Esophagus squamous epithelium (tissue), 5 donors: ENCODE results near the gene ANKRD44. TPM values are rescaled to one million over a fixed set of nuclear protein-coding genes. Genes with fewer than 3 reads are reported as not detected.

ENCODE experiments used
- DNase-seq: peaks from one replicate; lab custom pipeline; 2025; lab: John Stamatoyannopoulos, UW
- H3K27ac ChIP-seq, 4 donors: fragments of 200-600 bp; sonication (generic); one replicate each; pipeline ENCODE4 v1.5.1; 2016 to 2019; ENCODE audit warnings: mild to moderate bottlenecking in 1 of 4
- H3K27me3 ChIP-seq, 4 donors: fragments of 200-600 bp; sonication (generic); 1 replicate in 3 of 4; 2 replicates in 1 of 4; pipeline versions ENCODE4 v1.5.1 to v1.6.0; 2017 to 2021; ENCODE audit warnings: antibody characterized with exemption in 1 of 4
- H3K36me3 ChIP-seq, 3 donors: fragments of 200-600 bp; sonication (generic); one replicate each; pipeline ENCODE4 v1.5.1; 2016 to 2019
- H3K4me1 ChIP-seq, 3 donors: fragments of 200-600 bp; sonication (generic); one replicate each; pipeline ENCODE4 v1.5.1; 2017 to 2019
- H3K4me3 ChIP-seq, 4 donors: fragments of 200-600 bp; sonication (generic); 1 replicate in 3 of 4; 2 replicates in 1 of 4; pipeline ENCODE4 v1.5.1; 2016 to 2019; ENCODE audit warnings: mild to moderate bottlenecking in 2 of 4, moderate library complexity in 1 of 4
- H3K9me3 ChIP-seq, 3 donors: fragments of 200-600 bp; sonication (generic); one replicate each; pipeline ENCODE4 v1.5.1; 2016 to 2019
- POLR2A ChIP-seq, 4 donors: fragments of 450-650 bp; IDR thresholded peaks; one replicate each; pipeline ENCODE4 v1.6.1; 2017; ENCODE audit warnings: antibody characterized with exemption in 4 of 4, mild to moderate bottlenecking in 4 of 4, moderate library complexity in 3 of 4
- WGBS, 2 donors: methylation state at CpG; one replicate each; pipeline ENCODE4 v1.1.5; 2018; 5-methylcytosine and 5-hydroxymethylcytosine counted together
- intact Hi-C: fragments of 100-400 bp; cut with DNase I; formaldehyde crosslinking; loops from one replicate; pipeline ENCODE4 v1.15.0; 2022
- total RNA-seq, 4 donors: library from RNA; depleted of rRNA; stranded (reverse); fragments of >200 nt; gene quantifications; one replicate each; pipeline ENCODE4 v1.1.0, GENCODE V29; 2016
- TF ChIP-seq, protein P1 (sequence below), 6 experiments: fragments of 450-650 bp in 4 of 6; fragments of 200-600 bp in 2 of 6; sonication (generic) in 2 of 6; IDR thresholded peaks; one replicate each; pipeline ENCODE4 v1.5.1; 2016 to 2019; ENCODE audit warnings: antibody characterized with exemption in 6 of 6, mild to moderate bottlenecking in 4 of 6, moderate library complexity in 4 of 6
- donor health status: DM: yes; HTN: yes; CAD: no.

The ANKRD44 gene
- total RNA-seq, 4 donors from 2014 or later: 4.5 to 54.0 (median 11.4) TPM

- 65 to 81% methylated on average over 1 of the region's 1 CpG for WGBS, 2 donors
- TF ChIP-seq, protein P1, sequence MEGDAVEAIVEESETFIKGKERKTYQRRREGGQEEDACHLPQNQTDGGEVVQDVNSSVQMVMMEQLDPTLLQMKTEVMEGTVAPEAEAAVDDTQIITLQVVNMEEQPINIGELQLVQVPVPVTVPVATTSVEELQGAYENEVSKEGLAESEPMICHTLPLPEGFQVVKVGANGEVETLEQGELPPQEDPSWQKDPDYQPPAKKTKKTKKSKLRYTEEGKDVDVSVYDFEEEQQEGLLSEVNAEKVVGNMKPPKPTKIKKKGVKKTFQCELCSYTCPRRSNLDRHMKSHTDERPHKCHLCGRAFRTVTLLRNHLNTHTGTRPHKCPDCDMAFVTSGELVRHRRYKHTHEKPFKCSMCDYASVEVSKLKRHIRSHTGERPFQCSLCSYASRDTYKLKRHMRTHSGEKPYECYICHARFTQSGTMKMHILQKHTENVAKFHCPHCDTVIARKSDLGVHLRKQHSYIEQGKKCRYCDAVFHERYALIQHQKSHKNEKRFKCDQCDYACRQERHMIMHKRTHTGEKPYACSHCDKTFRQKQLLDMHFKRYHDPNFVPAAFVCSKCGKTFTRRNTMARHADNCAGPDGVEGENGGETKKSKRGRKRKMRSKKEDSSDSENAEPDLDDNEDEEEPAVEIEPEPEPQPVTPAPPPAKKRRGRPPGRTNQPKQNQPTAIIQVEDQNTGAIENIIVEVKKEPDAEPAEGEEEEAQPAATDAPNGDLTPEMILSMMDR (IDR thresholded peaks at IDR 0.05): no peak
- TF ChIP-seq POLR2A (IDR thresholded peaks at IDR 0.05): no peak
- intact Hi-C loops: no loop called here
- H3K4me1 ChIP-seq: no peaks in the 10 kb centered on the region
- H3K9me3 ChIP-seq: no peaks in the 10 kb centered on the region
- no peak overlapping the region for H3K27ac ChIP-seq
- no peak for DNase-seq
- H3K36me3 ChIP-seq: no peaks in the 10 kb centered on the region
- no peaks in the 10 kb centered on the region for H3K27me3 ChIP-seq
- H3K4me3 ChIP-seq: no peak overlapping the region
Measured at GRCh38 chr2:197035002-197035401, 275.6 kb downstream of the ANKRD44 start.

- WGBS, 2 donors: 82 to 84% methylated on average over 5 of the region's 5 CpGs
- intact Hi-C loops: no loop called here
- H3K36me3 ChIP-seq: no peaks in the 10 kb centered on the region
- no peak overlapping the region for H3K4me3 ChIP-seq
- TF ChIP-seq, protein P1 (IDR thresholded peaks at IDR 0.05): no peak
- no peak for TF ChIP-seq POLR2A (IDR thresholded peaks at IDR 0.05)
- H3K27ac ChIP-seq: no peak overlapping the region
- H3K9me3 ChIP-seq: no peaks in the 10 kb centered on the region
- H3K27me3 ChIP-seq: no peaks in the 10 kb centered on the region
- no peaks in the 10 kb centered on the region for H3K4me1 ChIP-seq
- DNase-seq: no peak
Measured at GRCh38 chr2:197034292-197034691, 276.3 kb downstream of the ANKRD44 start.

DNA sequence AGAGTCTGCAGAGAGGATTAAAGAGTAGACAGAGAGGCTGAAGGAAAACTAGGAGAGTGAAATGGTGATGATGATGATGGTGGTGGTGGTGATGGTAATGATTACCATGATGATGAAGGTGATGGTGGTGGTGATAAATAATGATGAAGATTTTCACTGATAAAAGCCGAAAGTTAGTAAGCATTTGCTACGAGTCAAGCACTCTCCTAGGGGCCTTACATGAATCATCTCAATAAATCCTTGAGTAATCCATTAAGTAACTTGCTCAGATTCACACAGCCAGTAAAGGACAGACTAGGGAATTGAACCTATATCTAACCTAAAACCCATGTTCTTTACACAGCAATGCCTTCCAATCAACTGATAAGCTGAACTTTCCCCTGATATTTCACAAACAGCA, 277.4 kb downstream of the ANKRD44 start:
- DNase-seq: no peak
- TF ChIP-seq, protein P1 (IDR thresholded peaks at IDR 0.05): no peak
- TF ChIP-seq POLR2A (IDR thresholded peaks at IDR 0.05): no peak
- H3K27me3 ChIP-seq: no peaks in the 10 kb centered on the region
- H3K27ac ChIP-seq: no peak overlapping the region
- WGBS, 2 donors: 73 to 85% methylated on average over 2 of the region's 2 CpGs
- H3K36me3 ChIP-seq: no peaks in the 10 kb centered on the region
- intact Hi-C loops: no loop called here
- H3K9me3 ChIP-seq: no peaks in the 10 kb centered on the region
- no peaks in the 10 kb centered on the region for H3K4me1 ChIP-seq
- no peak overlapping the region for H3K4me3 ChIP-seq

DNA sequence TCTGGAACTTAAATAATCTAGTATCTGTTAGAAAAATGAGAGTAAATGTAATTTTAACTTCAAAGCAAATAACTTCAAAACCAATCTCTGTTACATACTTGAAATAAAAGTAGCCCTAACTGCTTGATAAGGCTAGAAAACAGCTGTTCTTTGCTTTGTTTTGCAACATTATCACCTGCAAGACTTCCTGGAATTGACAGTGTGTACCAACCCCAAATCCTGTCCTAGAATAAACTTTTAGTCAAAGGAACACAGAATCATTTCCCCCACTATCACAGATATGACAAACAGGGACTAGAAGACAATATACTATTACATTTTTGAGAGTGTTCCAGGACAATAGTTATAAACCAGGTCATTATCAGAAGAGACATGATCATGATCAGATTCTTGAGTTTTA, 278.8 kb downstream of the ANKRD44 start:
- Histone ChIP-seq H3K4me1 (no peaks in the 10 kb centered on the region), H3K27me3 (no peaks in the 10 kb centered on the region), H3K36me3 (no peaks in the 10 kb centered on the region), H3K4me3 (no peak overlapping the region), H3K9me3 (no peaks in the 10 kb centered on the region), H3K27ac (no peak overlapping the region)
- TF ChIP-seq, protein P1 (IDR thresholded peaks at IDR 0.05): no peak
- no peak for TF ChIP-seq POLR2A (IDR thresholded peaks at IDR 0.05)
- intact Hi-C loops: no loop called here
- no peak for DNase-seq

DNA sequence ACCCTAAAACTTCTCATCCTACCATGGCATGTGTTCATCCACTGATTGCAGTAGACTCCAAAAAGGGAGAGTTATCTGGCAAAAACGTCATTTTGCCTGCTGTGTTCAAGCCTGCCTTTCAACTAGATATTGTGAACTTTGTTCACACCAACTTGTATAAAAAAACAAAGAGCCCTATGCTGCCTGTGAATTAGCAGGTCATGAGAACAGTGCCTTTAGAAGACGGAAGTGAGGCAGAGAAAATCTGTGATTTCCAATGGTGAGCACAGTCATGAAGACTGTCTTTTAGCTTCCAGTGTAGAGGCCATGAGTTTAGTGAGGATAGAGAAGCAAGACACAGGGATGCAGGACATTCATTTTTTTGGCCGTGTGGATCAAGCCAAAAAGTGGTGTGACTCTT, 280.5 kb downstream of the ANKRD44 start:
- Histone ChIP-seq H3K36me3 (peaks cover 0 to under 1% (median 0%) of the 10 kb centered on the region in 3 donors), H3K4me3 (no peak overlapping the region), H3K27me3 (no peaks in the 10 kb centered on the region), H3K4me1 (no peaks in the 10 kb centered on the region), H3K27ac (no peak overlapping the region), H3K9me3 (no peaks in the 10 kb centered on the region)
- no peak for DNase-seq
- no peak for TF ChIP-seq POLR2A (IDR thresholded peaks at IDR 0.05)
- TF ChIP-seq, protein P1 (IDR thresholded peaks at IDR 0.05): no peak
- intact Hi-C loops: no loop called here
- WGBS, 2 donors: 79 to 87% methylated on average over 3 of the region's 3 CpGs
